SK-N-SH treated with all-trans-retinoic acid at 6 μM for 48 hours (cell line): ENCODE results near the gene MIOX.

Experiments
- ATAC-seq: fragments of 200-7000 bp; cut with Tn5 transposase; 3 replicates; pipeline ENCODE4 v1.9.1; 2020; ENCODE audit warnings: mild to moderate bottlenecking, moderate library complexity
- ARNTL ChIP-seq: fragments of 450-650 bp; formaldehyde crosslinking; IDR thresholded peaks from 2 replicates; pipeline ENCODE4 v1.5.0; 2020; ENCODE audit warnings: low read depth, mild to moderate bottlenecking, moderate library complexity, borderline replicate concordance
- BACH2 ChIP-seq: fragments of 250-450 bp; sonication (Bioruptor Pico); IDR thresholded peaks from 2 replicates; pipeline ENCODE4 v1.9.0; 2021; ENCODE audit warnings: mild to moderate bottlenecking, borderline replicate concordance
- CREB5 ChIP-seq: fragments of 250-450 bp; sonication (Bioruptor Pico); IDR thresholded peaks from 2 replicates; pipeline ENCODE4 v1.5.1; 2020; ENCODE audit warnings: low read depth, mild to moderate bottlenecking, moderate library complexity
- CSDC2 ChIP-seq: fragments of 250-450 bp; sonication (Bioruptor Pico); IDR thresholded peaks from 2 replicates; pipeline ENCODE4 v1.5.0; 2020; ENCODE audit warnings: mild to moderate bottlenecking, moderate library complexity
- CSRNP3 ChIP-seq: fragments of 250-450 bp; sonication (Bioruptor Pico); IDR thresholded peaks from 2 replicates; pipeline ENCODE4 v1.5.1; 2021; ENCODE audit warnings: mild to moderate bottlenecking, moderate library complexity
- ESRRG ChIP-seq: fragments of 250-450 bp; sonication (Bioruptor Pico); IDR thresholded peaks from 2 replicates; pipeline ENCODE4 v1.6.1; 2021; ENCODE audit warnings: mild to moderate bottlenecking
- GLIS3 ChIP-seq: fragments of 250-450 bp; sonication (Bioruptor Pico); IDR thresholded peaks from 2 replicates; pipeline ENCODE4 v1.5.0; 2020; ENCODE audit warnings: mild to moderate bottlenecking, moderate library complexity
- ISL1 ChIP-seq: fragments of 250-450 bp; sonication (Bioruptor Pico); IDR thresholded peaks from 2 replicates; pipeline ENCODE4 v2.1.2; 2022; ENCODE audit warnings: mild to moderate bottlenecking, moderate library complexity
- PATZ1 ChIP-seq: fragments of 250-450 bp; sonication (Bioruptor Pico); IDR thresholded peaks from 2 replicates; pipeline ENCODE4 v1.8.0; 2020; ENCODE audit warnings: mild to moderate bottlenecking, moderate library complexity, borderline replicate concordance
- POU6F1 ChIP-seq: fragments of 250-450 bp; sonication (Bioruptor Pico); IDR thresholded peaks from 2 replicates; pipeline ENCODE4 v1.8.0; 2021; ENCODE audit warnings: low read depth, mild to moderate bottlenecking, moderate library complexity, borderline replicate concordance
- PPARA ChIP-seq: fragments of 250-450 bp; sonication (Bioruptor Pico); IDR thresholded peaks from 2 replicates; pipeline ENCODE4 v1.5.0; 2020; ENCODE audit warnings: mild to moderate bottlenecking, borderline replicate concordance
- RARB ChIP-seq: fragments of 250-450 bp; sonication (Bioruptor Pico); IDR thresholded peaks from 2 replicates; pipeline ENCODE4 v1.8.0; 2021; ENCODE audit warnings: mild to moderate bottlenecking, moderate library complexity
- SNAI2 ChIP-seq: fragments of 250-450 bp; sonication (Bioruptor Pico); IDR thresholded peaks from 2 replicates; pipeline ENCODE4 v1.5.0; 2020; ENCODE audit warnings: mild to moderate bottlenecking, moderate library complexity
- TOX ChIP-seq: fragments of 250-450 bp; sonication (Bioruptor Pico); IDR thresholded peaks from 2 replicates; pipeline ENCODE4 v1.8.0; 2021; ENCODE audit warnings: mild to moderate bottlenecking, moderate library complexity, borderline replicate concordance
- TSHZ2 ChIP-seq: fragments of 250-450 bp; sonication (Bioruptor Pico); IDR thresholded peaks from 2 replicates; pipeline ENCODE4 v1.5.0; 2020; ENCODE audit warnings: mild to moderate bottlenecking, moderate library complexity
- ZC3H10 ChIP-seq: fragments of 250-450 bp; sonication (Bioruptor Pico); IDR thresholded peaks from 2 replicates; pipeline ENCODE4 v1.5.1; 2021; ENCODE audit warnings: mild to moderate bottlenecking, moderate library complexity
- ZFP3 ChIP-seq: fragments of 250-450 bp; sonication (Bioruptor Pico); IDR thresholded peaks from 2 replicates; pipeline ENCODE4 v1.5.0; 2020; ENCODE audit warnings: mild to moderate bottlenecking, moderate library complexity
- ZFP30 ChIP-seq: fragments of 450-650 bp; formaldehyde crosslinking; IDR thresholded peaks from 2 replicates; pipeline ENCODE4 v1.5.0; 2022; ENCODE audit warnings: mild to moderate bottlenecking, moderate library complexity
- ZNF565 ChIP-seq: fragments of 450-650 bp; formaldehyde crosslinking; conservative IDR thresholded peaks from 2 replicates; pipeline ENCODE4 v1.5.0; 2020; ENCODE audit warnings: low read depth, mild to moderate bottlenecking, moderate library complexity
- ZNF70 ChIP-seq: fragments of 450-650 bp; formaldehyde crosslinking; IDR thresholded peaks from 2 replicates; pipeline ENCODE4 v1.5.0; 2020; ENCODE audit warnings: mild to moderate bottlenecking, moderate library complexity
- ZNF8 ChIP-seq: fragments of 450-650 bp; formaldehyde crosslinking; IDR thresholded peaks from 2 replicates; pipeline ENCODE4 v1.5.0; 2020; ENCODE audit warnings: mild to moderate bottlenecking, moderate library complexity

The MIOX gene

GRCh38 chr22:50529897-50530579 lies 43.4 kb downstream of the MIOX start, which contains the start of gene TYMP:
Gene TYMP, minus strand, starts transcription at chr22:50530012. Its CDS starts 303 bp downstream, at chr22:50529709.
- ATAC-seq, result no peak

GRCh38 chr22:50530580-50530876 lies 43.9 kb downstream of the MIOX start:
- ATAC-seq, result no peak
- TF ChIP-seq ARNTL (CRISPR knock-in tag), result no peak
- TF ChIP-seq POU6F1 (CRISPR knock-in tag), result no peak
- TF ChIP-seq CSRNP3 (CRISPR knock-in tag), result no peak
- no peak for TF ChIP-seq CSDC2 (CRISPR knock-in tag)
- TF ChIP-seq TSHZ2 (CRISPR knock-in tag), result no peak
- TF ChIP-seq ZNF565, result no peak
- no peak for TF ChIP-seq ZFP30 (CRISPR knock-in tag)
- no peak for TF ChIP-seq ZC3H10
- no peak for TF ChIP-seq BACH2 (CRISPR knock-in tag)
- TF ChIP-seq RARB, result no peak
- no peak for TF ChIP-seq ZNF70 (CRISPR knock-in tag)
- TF ChIP-seq ISL1 (CRISPR knock-in tag), result no peak
- TF ChIP-seq ZFP3 (CRISPR knock-in tag), result no peak
- no peak for TF ChIP-seq PPARA (CRISPR knock-in tag)
- no peak for TF ChIP-seq TOX (CRISPR knock-in tag)
- no peak for TF ChIP-seq PATZ1 (CRISPR knock-in tag)
- no peak for TF ChIP-seq ZNF8
- no peak for TF ChIP-seq ESRRG (CRISPR knock-in tag)
- no peak for TF ChIP-seq SNAI2 (CRISPR knock-in tag)

More at GRCh38 chr22:50529897-50530579, 43.4 kb downstream of the MIOX start, which contains the start of gene TYMP:
- TF ChIP-seq ARNTL (CRISPR knock-in tag) (no peak), RARB (no peak), CSDC2 (CRISPR knock-in tag) (no peak)

GRCh38 chr22:50530877-50531545 lies 44.4 kb downstream of the MIOX start:
- ATAC-seq, result peak; percentile 20
- TF ChIP-seq SNAI2 (CRISPR knock-in tag) (no peak), ESRRG (CRISPR knock-in tag) (no peak), ZFP3 (CRISPR knock-in tag) (no peak), GLIS3 (CRISPR knock-in tag) (no peak), CSDC2 (CRISPR knock-in tag) (no peak), TOX (CRISPR knock-in tag) (no peak), ZNF70 (CRISPR knock-in tag) (no peak), TSHZ2 (CRISPR knock-in tag) (no peak), CREB5 (CRISPR knock-in tag) (no peak), ZNF8 (no peak), ZC3H10 (no peak)
